Gastrocnemius medialis (tissue), 4 donors: ENCODE data around the gene WSCD2. TPM values are rescaled to one million over a fixed set of nuclear protein-coding genes. Genes with fewer than 3 reads are reported as not detected.

ENCODE experiments used
- ATAC-seq, 2 donors: fragments of 150-250 bp; one replicate each; pipeline ENCODE4 v1.9.1; 2016
- DNase-seq, 2 donors: peaks; one replicate each; pipeline ENCODE4 v3.0.0-alpha.2; 2019
- H3K27ac ChIP-seq, 4 donors: fragments of 200-600 bp; sonication (generic); 1 replicate in 1 of 4; 2 replicates in 3 of 4; pipeline ENCODE4 v1.5.1; 2016 to 2018; ENCODE audit warnings: mild to moderate bottlenecking in 2 of 4, moderate library complexity in 1 of 4
- H3K27me3 ChIP-seq, 3 donors: fragments of 200-600 bp; sonication (generic) in 2 of 3; 1 replicate in 1 of 3; 2 replicates in 2 of 3; pipeline versions ENCODE4 v1.5.1 to v1.6.0; 2016 to 2019; ENCODE audit warnings: mild to moderate bottlenecking in 1 of 3, moderate library complexity in 1 of 3
- H3K36me3 ChIP-seq, 2 donors: fragments of 200-600 bp; sonication (generic) in 1 of 2; one replicate each; pipeline ENCODE4 v1.5.1; 2017 to 2018
- H3K4me1 ChIP-seq, 2 donors: fragments of 200-600 bp; sonication (generic) in 1 of 2; one replicate each; pipeline ENCODE4 v1.5.1; 2016 to 2017; ENCODE audit warnings: mild to moderate bottlenecking in 2 of 2
- H3K4me3 ChIP-seq, 4 donors: fragments of 200-600 bp; sonication (generic) in 3 of 4; 1 replicate in 1 of 4; 2 replicates in 3 of 4; pipeline ENCODE4 v1.5.1; 2016 to 2019; ENCODE audit warnings: mild to moderate bottlenecking in 2 of 4
- H3K9me3 ChIP-seq, 3 donors: fragments of 200-600 bp; sonication (generic) in 2 of 3; 1 replicate in 1 of 3; 2 replicates in 2 of 3; pipeline ENCODE4 v1.5.1; 2016 to 2019
- POLR2A ChIP-seq, 2 donors: fragments of 450-650 bp; IDR thresholded peaks; one replicate each; pipeline ENCODE4 v1.6.1; 2017; ENCODE audit warnings: antibody characterized with exemption in 2 of 2, mild to moderate bottlenecking in 2 of 2, moderate library complexity in 2 of 2
- in situ Hi-C, 4 donors: fragments of 200-750 bp; cut with MboI; loops; one replicate each; pipeline versions ENCODE4 v1.15.0 to v1.8.0; 2017; ENCODE audit warnings: low sequenced_read_pairs in 4 of 4
- intact Hi-C: fragments of 100-400 bp; cut with DNase I; formaldehyde crosslinking; loops from one replicate; pipeline ENCODE4 v1.15.1; 2023; ENCODE audit warnings: low total_unique reads
- total RNA-seq, 4 donors: library from RNA; depleted of rRNA; stranded (reverse); fragments of >200 nt; gene quantifications; one replicate each; pipeline versions ENCODE4 v1.1.0 to v1.2.3, GENCODE V29; 2016
- TF ChIP-seq, protein P1 (sequence below), 5 experiments: fragments of 450-650 bp in 3 of 5; fragments of 200-600 bp in 2 of 5; sonication (generic) in 2 of 5; IDR thresholded peaks in 4 of 5; conservative IDR thresholded peaks in 1 of 5; 1 replicate in 4 of 5; 2 replicates in 1 of 5; pipeline ENCODE4 v1.5.1; 2016 to 2019; ENCODE audit warnings: antibody characterized with exemption in 5 of 5, mild to moderate bottlenecking in 3 of 5, moderate library complexity in 3 of 5

WSCD2 gene
- total RNA-seq, 4 donors from 2014 or later: 0.10 TPM; not detected in 3

DNA sequence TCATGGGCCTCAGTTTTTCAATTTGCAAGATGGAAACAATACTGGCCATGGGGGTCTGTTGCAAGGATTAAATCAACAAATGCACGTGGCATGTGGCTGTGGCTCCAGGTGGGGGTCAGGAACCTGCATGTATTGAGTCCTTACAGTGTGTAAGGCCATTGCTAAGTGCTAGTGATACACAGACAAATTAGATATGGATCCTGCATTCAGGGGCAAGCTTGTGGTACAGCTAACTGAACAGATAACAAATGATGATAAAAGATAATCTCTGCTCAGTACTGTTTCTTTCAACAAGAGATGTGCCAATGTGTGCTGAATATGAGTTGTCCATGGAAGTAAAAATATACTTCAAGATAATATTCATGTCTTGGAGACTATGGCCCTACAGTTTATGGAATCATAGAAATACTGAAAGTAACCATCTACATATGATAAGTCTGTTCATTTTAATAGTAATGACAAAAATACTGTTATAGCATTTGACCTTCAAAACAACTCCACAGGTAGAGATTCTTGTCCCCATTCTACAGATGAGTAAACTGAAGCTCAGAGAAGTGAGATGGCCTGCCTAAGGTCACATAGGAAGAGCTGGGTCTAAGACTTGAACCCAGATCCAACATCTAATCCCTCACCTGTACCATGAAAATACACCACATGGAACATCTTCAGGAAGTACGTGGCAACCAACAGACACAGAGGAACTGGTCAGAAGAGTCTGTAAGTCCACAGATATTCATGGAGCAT lies 7.2 kb upstream of the WSCD2 start:
- no peaks in the 10 kb centered on the region for H3K9me3 ChIP-seq
- H3K4me3 ChIP-seq: no peak overlapping the region
- in situ Hi-C loops: no loop called here
- no peak overlapping the region for H3K27ac ChIP-seq
- no peak for TF ChIP-seq POLR2A (IDR thresholded peaks at IDR 0.05)
- TF ChIP-seq, protein P1, sequence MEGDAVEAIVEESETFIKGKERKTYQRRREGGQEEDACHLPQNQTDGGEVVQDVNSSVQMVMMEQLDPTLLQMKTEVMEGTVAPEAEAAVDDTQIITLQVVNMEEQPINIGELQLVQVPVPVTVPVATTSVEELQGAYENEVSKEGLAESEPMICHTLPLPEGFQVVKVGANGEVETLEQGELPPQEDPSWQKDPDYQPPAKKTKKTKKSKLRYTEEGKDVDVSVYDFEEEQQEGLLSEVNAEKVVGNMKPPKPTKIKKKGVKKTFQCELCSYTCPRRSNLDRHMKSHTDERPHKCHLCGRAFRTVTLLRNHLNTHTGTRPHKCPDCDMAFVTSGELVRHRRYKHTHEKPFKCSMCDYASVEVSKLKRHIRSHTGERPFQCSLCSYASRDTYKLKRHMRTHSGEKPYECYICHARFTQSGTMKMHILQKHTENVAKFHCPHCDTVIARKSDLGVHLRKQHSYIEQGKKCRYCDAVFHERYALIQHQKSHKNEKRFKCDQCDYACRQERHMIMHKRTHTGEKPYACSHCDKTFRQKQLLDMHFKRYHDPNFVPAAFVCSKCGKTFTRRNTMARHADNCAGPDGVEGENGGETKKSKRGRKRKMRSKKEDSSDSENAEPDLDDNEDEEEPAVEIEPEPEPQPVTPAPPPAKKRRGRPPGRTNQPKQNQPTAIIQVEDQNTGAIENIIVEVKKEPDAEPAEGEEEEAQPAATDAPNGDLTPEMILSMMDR (IDR thresholded peaks at IDR 0.05 in 4 of 5, conservative IDR thresholded peaks at IDR 0.05 in 1 of 5): no peak
- ATAC-seq (no peak), DNase-seq (no peak)
- H3K4me1 ChIP-seq: no peaks in the 10 kb centered on the region
- H3K27me3 ChIP-seq: peaks cover 0 to 11% (median 7%) of the 10 kb centered on the region in 3 donors
- no peaks in the 10 kb centered on the region for H3K36me3 ChIP-seq
- intact Hi-C loops: no loop called here

DNA sequence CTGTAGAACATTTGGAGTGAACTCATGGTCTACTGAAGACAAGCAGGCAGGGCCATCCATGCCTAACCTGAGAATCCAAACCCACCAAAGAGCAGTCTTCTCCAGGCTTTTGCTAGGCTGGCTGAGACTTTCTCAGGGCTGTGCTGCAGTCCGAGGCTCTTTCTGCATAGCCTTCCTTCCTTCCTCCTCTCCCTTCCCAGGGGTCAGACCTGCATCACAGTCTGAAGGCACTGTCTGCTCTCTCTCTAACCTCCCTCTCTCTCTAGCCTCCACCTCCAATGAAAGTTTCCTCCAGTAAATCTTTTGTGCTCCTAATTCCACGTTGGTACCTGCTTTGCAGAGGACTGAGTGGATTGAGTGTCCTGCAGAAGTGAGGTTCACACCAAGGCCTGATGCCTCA lies 6.4 kb upstream of the WSCD2 start:
- Histone ChIP-seq H3K4me1 (no peaks in the 10 kb centered on the region), H3K9me3 (no peaks in the 10 kb centered on the region), H3K27ac (no peak overlapping the region), H3K27me3 (peaks cover 0 to 19% (median 10%) of the 10 kb centered on the region in 3 donors), H3K36me3 (no peaks in the 10 kb centered on the region), H3K4me3 (no peak overlapping the region)
- no peak for ATAC-seq
- TF ChIP-seq, protein P1 (IDR thresholded peaks at IDR 0.05 in 4 of 5, conservative IDR thresholded peaks at IDR 0.05 in 1 of 5): no peak
- TF ChIP-seq POLR2A (IDR thresholded peaks at IDR 0.05): no peak
- no peak for DNase-seq
- intact Hi-C loops (no loop called here), in situ Hi-C loops (no loop called here)

DNA sequence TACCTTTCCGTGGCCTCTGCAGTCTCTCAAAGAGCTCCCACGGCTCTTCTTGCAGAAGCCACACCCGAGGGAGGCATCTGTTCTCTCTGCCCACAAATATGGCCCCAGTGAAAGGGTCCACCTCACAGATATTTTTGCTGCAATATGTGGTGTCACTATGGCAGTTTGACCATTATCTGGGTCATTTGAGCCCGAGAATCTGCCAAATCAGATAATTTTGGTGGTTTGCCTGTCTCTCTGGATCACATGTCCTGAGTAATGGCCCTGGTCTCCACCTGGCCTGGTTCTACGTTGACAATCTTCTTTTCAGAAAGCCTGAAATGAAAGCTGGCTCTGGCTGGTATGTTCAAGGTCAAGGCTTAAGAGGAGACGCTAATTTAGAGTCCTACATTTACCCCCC lies 5.7 kb upstream of the WSCD2 start:
- intact Hi-C loops (no loop called here), in situ Hi-C loops (no loop called here)
- no peak overlapping the region for H3K27ac ChIP-seq
- H3K4me1 ChIP-seq: no peaks in the 10 kb centered on the region
- ATAC-seq: no peak
- H3K36me3 ChIP-seq: no peaks in the 10 kb centered on the region
- DNase-seq: no peak
- no peaks in the 10 kb centered on the region for H3K9me3 ChIP-seq
- no peak overlapping the region for H3K4me3 ChIP-seq
- H3K27me3 ChIP-seq: peaks cover 0 to 25% (median 15%) of the 10 kb centered on the region in 3 donors
- TF ChIP-seq, protein P1 (IDR thresholded peaks at IDR 0.05 in 4 of 5, conservative IDR thresholded peaks at IDR 0.05 in 1 of 5): no peak
- no peak for TF ChIP-seq POLR2A (IDR thresholded peaks at IDR 0.05)

DNA sequence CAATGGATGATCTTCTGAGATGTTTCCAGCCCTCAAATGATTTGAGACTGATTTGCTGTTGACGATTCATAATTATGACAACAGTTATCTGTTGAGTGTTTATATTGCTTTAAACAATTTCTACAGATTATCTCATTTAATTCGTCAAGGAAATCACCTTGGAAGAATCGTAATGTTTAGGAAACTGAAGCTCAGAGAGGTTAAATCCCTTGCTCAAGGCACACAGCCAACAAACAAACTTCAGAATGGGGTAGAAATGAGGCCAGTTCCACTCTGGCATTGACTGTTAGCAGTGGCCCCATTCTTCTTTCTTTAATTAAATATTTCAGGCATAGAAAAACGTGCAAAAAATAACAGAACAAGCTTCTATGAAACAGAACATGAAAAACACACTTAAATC lies 4.0 kb upstream of the WSCD2 start:
- H3K4me1 ChIP-seq: peaks cover 0 to 8% of the 10 kb centered on the region in 2 donors
- TF ChIP-seq, protein P1 (IDR thresholded peaks at IDR 0.05 in 4 of 5, conservative IDR thresholded peaks at IDR 0.05 in 1 of 5): no peak
- no peak for TF ChIP-seq POLR2A (IDR thresholded peaks at IDR 0.05)
- intact Hi-C loops: no loop called here
- in situ Hi-C loops: no loop called here
- no peaks in the 10 kb centered on the region for H3K9me3 ChIP-seq
- peaks cover 12 to 34% (median 21%) of the 10 kb centered on the region in 3 donors for H3K27me3 ChIP-seq
- no peak for ATAC-seq
- H3K4me3 ChIP-seq: no peak overlapping the region
- H3K27ac ChIP-seq: no peak overlapping the region
- DNase-seq: no peak
- no peaks in the 10 kb centered on the region for H3K36me3 ChIP-seq
